Endothelial cell of umbilical vein (primary cell): ENCODE results near the gene TAX1BP3. TPM values are rescaled to one million over a fixed set of nuclear protein-coding genes. Genes with fewer than 3 reads are reported as not detected.

Source experiments
- BruUV-seq: library from RNA; stranded (reverse); fragments of 400-500 nt; replicated peaks from 2 replicates; lab custom pipeline; 2021; lab: Mats Ljungman, UMichigan
- CTCF ChIA-PET: fragments of 300-600, 350-600 bp; sonication (Branson Sonifier 250); formaldehyde crosslinking; loops from one replicate; lab custom pipeline; 2021; ENCODE audit warnings: antibody characterized with exemption, inconsistent platforms; lab: Charles Lee
- POLR2A ChIA-PET: fragments of 300-600, 350-600 bp; sonication (Branson Sonifier 250); formaldehyde crosslinking; loops from one replicate; lab custom pipeline; 2021; ENCODE audit warnings: antibody characterized with exemption, inconsistent platforms; lab: Charles Lee
- DNase-seq: peaks from one replicate; pipeline ENCODE4 v3.0.0-alpha.2; 2011; ENCODE audit warnings: low read depth, low spot score
- FAIRE-seq: peaks from 2 replicates; lab custom pipeline; 2011; peaks lifted over from hg19 to GRCh38; lab: Jason Lieb, UNC
- H2AFZ ChIP-seq: 2 replicates; pipeline ENCODE4 v1.6.0; 2012; ENCODE audit warnings: low read depth, low read length, control low read depth, inconsistent platforms
- H3K27ac ChIP-seq: 2 replicates; pipeline ENCODE4 v1.5.1; 2011; ENCODE audit warnings: low read depth, mild to moderate bottlenecking, control low read depth, low read length, moderate library complexity; ENCODE audit not compliant: insufficient read depth
- H3K27me3 ChIP-seq, 2 experiments: 2 replicates each; pipeline versions ENCODE4 v1.6.0 to v1.6.1; 2011; ENCODE audit warnings: low read length in 2 of 2, mixed read lengths in 1 of 2; ENCODE audit not compliant: control insufficient read depth in 2 of 2, insufficient read depth in 2 of 2
- H3K36me3 ChIP-seq, 2 experiments: 2 replicates in 1 of 2; 3 replicates in 1 of 2; pipeline ENCODE4 v1.5.1; 2011; ENCODE audit warnings: low read length in 2 of 2, mild to moderate bottlenecking in 1 of 2, moderate library complexity in 1 of 2; ENCODE audit not compliant: control insufficient read depth in 2 of 2, insufficient read depth in 2 of 2; ENCODE audit errors: extremely low read depth in 1 of 2
- H3K4me1 ChIP-seq: 3 replicates; pipeline ENCODE4 v1.5.1; 2011; ENCODE audit warnings: mild to moderate bottlenecking, low read length; ENCODE audit not compliant: control insufficient read depth, insufficient read depth; ENCODE audit errors: extremely low read depth
- H3K4me2 ChIP-seq: 2 replicates; pipeline ENCODE4 v1.6.1; 2011; ENCODE audit warnings: low read length, control low read depth, mixed read lengths; ENCODE audit not compliant: insufficient read depth
- H3K4me3 ChIP-seq, 3 experiments: fragments of 200-600 bp in 1 of 3; sonication (generic), shearing (Covaris generic) in 1 of 3; replicated peaks in 1 of 3; 2 replicates each; pipeline ENCODE4 v1.5.1; 2011 to 2016; ENCODE audit warnings: control low read depth in 3 of 3, low read length in 3 of 3, mild to moderate bottlenecking in 2 of 3, inconsistent platforms in 1 of 3, low read depth in 1 of 3, moderate library complexity in 1 of 3; ENCODE audit not compliant: insufficient read depth in 1 of 3
- H3K79me2 ChIP-seq: 2 replicates; pipeline ENCODE4 v1.6.0; 2012; ENCODE audit warnings: low read length, inconsistent platforms; ENCODE audit not compliant: control insufficient read depth, insufficient read depth
- H3K9ac ChIP-seq: replicated peaks from 2 replicates; pipeline ENCODE3; 2011; ENCODE audit warnings: low read length, control low read depth; ENCODE audit not compliant: insufficient read depth; ENCODE audit errors: extremely low read depth
- H3K9me1 ChIP-seq: replicated peaks from 3 replicates; pipeline ENCODE4 v1.6.0; 2011; ENCODE audit warnings: mild to moderate bottlenecking, low read length; ENCODE audit not compliant: control insufficient read depth, insufficient read depth; ENCODE audit errors: extremely low read depth
- H3K9me3 ChIP-seq: replicated peaks from 2 replicates; pipeline ENCODE4 v1.5.1; 2012; ENCODE audit warnings: low read length, inconsistent platforms; ENCODE audit not compliant: control insufficient read depth, insufficient read depth
- H4K20me1 ChIP-seq: replicated peaks from 2 replicates; pipeline ENCODE3; 2011; ENCODE audit warnings: mild to moderate bottlenecking, low read length; ENCODE audit not compliant: control insufficient read depth, insufficient read depth; ENCODE audit errors: extremely low read depth
- JUN ChIP-seq: IDR thresholded peaks from 2 replicates; pipeline ENCODE4 v1.6.1; 2011; ENCODE audit warnings: borderline replicate concordance, low read depth; ENCODE audit not compliant: insufficient read length, insufficient read depth
- POLR2A ChIP-seq: IDR thresholded peaks from 2 replicates; pipeline ENCODE4 v1.6.1; 2012; ENCODE audit warnings: low read depth, mild to moderate bottlenecking, control low read depth, low read length
- POLR2AphosphoS5 ChIP-seq: IDR thresholded peaks from 2 replicates; pipeline ENCODE4 v1.6.1; 2012; ENCODE audit warnings: low read depth, mild to moderate bottlenecking, control low read depth, low read length, moderate library complexity; ENCODE audit not compliant: insufficient read depth
- dilution Hi-C: fragments of 300-500 bp; cut with MboI; formaldehyde crosslinking; loops from one replicate; pipeline ENCODE4 v1.15.0; 2019; ENCODE audit warnings: low sequenced_read_pairs; ENCODE audit not compliant: extremely low pct_ligation_motif_present
- intact Hi-C: fragments of 100-400 bp; cut with micrococcal nuclease; formaldehyde crosslinking; loops from one replicate; pipeline ENCODE4 v1.10.0; 2022
- polyA plus RNA-seq, 4 experiments: library from polyadenylated mRNA; depleted of rRNA in 3 of 4; stranded (reverse) in 3 of 4; unstranded in 1 of 4; fragments of >200 nt; gene quantifications; 2 replicates each; pipeline versions ENCODE4 v1.2.1 to v1.2.3, GENCODE V29; 2011 to 2012; ENCODE audit warnings: missing spikeins in 1 of 4
- total RNA-seq: library from RNA; stranded (reverse); gene quantifications from 2 replicates; pipeline ENCODE4 v1.2.3, GENCODE V29; 2021
- TF ChIP-seq, protein P1 (sequence below), 2 donors: IDR thresholded peaks; 1 replicate in 1 of 2; 2 replicates in 1 of 2; pipeline ENCODE4 v1.5.1; 2011; ENCODE audit warnings: low read length in 2 of 2, mild to moderate bottlenecking in 2 of 2, moderate library complexity in 2 of 2, control low read depth in 1 of 2, inconsistent platforms in 1 of 2, low read depth in 1 of 2; ENCODE audit not compliant: insufficient read depth in 1 of 2; ENCODE audit errors: extremely low read depth in 1 of 2

The TAX1BP3 gene
- total and polyA plus RNA-seq, 2 donors (not counting 3 experiments of a cell fraction or from before 2014, with no cell fraction given), result 254 to 315 TPM

DNA sequence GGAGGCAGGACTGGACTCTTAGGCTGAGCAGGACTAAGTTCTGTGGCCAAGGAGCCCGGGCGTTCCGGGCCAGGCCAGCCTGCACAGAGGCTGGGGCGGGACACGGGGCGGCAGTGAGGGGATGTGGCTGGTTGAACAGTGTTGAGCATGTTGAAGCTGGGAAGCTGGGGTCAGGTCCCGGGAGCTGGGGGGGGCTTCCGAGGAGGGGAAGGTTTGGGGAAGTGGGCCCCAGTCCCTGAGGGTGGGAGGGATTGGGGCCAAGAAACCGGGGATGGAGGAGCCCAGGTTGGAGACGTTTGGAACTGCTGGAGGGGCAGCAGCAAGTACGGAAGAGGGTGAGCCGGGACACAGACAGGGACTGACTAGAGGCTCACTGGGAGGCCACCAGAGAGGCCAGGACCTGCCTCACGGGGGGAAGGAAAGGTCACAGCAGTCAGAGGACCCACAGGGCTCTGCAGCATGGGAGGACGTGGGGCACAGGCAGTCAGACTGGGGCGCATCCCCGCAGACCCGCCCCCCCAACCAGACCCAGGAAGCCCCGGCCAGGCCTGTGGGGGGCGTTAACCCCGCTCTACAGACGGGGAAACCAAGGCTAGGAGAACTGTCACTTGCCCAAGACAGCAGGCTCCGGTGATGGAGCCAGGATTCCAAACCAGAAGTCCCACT, 9.5 kb downstream of the TAX1BP3 start:
- no peaks in the 10 kb centered on the region for H3K27me3 ChIP-seq
- no peaks in the 10 kb centered on the region for H3K79me2 ChIP-seq
- H4K20me1 ChIP-seq, result no peaks in the 10 kb centered on the region
- FAIRE-seq, result no peak
- no peak overlapping the region for H3K4me3 ChIP-seq
- H3K36me3 ChIP-seq, result peaks cover 0 to 14% of the 10 kb centered on the region in 2 experiments
- POLR2A ChIA-PET, result interaction anchor here (4.2 kb wide), 1 partner anchor 9 kb away, joined by 17 read pairs; the partner anchor contains the start of genes EMC6 and TAX1BP3
- dilution Hi-C loops (no loop called here), intact Hi-C loops (no loop called here)
- no TSS peak for BruUV-seq
- no peak overlapping the region for H3K9ac ChIP-seq
- H3K27ac ChIP-seq, result no peak overlapping the region
- peaks cover 6% of the 10 kb centered on the region for H3K4me1 ChIP-seq
- TF ChIP-seq, protein P1, sequence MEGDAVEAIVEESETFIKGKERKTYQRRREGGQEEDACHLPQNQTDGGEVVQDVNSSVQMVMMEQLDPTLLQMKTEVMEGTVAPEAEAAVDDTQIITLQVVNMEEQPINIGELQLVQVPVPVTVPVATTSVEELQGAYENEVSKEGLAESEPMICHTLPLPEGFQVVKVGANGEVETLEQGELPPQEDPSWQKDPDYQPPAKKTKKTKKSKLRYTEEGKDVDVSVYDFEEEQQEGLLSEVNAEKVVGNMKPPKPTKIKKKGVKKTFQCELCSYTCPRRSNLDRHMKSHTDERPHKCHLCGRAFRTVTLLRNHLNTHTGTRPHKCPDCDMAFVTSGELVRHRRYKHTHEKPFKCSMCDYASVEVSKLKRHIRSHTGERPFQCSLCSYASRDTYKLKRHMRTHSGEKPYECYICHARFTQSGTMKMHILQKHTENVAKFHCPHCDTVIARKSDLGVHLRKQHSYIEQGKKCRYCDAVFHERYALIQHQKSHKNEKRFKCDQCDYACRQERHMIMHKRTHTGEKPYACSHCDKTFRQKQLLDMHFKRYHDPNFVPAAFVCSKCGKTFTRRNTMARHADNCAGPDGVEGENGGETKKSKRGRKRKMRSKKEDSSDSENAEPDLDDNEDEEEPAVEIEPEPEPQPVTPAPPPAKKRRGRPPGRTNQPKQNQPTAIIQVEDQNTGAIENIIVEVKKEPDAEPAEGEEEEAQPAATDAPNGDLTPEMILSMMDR (IDR thresholded peaks at IDR 0.05; ENCODE audit: extremely low read depth in 1 of 2, insufficient read depth in 1 of 2, low read depth in 1 of 2, low read length in 2 of 2), result no peak
- TF ChIP-seq POLR2A (no peak), POLR2AphosphoS5 (no peak), JUN (no peak)
- DNase-seq, result no peak
- no peaks in the 10 kb centered on the region for H3K9me1 ChIP-seq
- H3K4me2 ChIP-seq, result no peak overlapping the region
- CTCF ChIA-PET, result no interaction called here
- H2AFZ ChIP-seq, result no peak overlapping the region
- no peaks in the 10 kb centered on the region for H3K9me3 ChIP-seq
